HepG2 (cell line): Measurements from ENCODE around the gene OTUD7B. TPM values are rescaled to one million over a fixed set of nuclear protein-coding genes. Genes with fewer than 3 reads are reported as not detected.

ENCODE experiments used
- DNMT3B ChIP-seq: conservative IDR thresholded peaks from 2 replicates; pipeline ENCODE4 v1.6.1; 2016; ENCODE audit warnings: missing biosample characterization, control low read depth
- GFI1 ChIP-seq: sonication (generic); formaldehyde crosslinking; IDR thresholded peaks from 2 replicates; pipeline ENCODE4 v1.5.0; 2020; ENCODE audit warnings: missing genetic modification reagents, mild to moderate bottlenecking, borderline replicate concordance
- GLI4 ChIP-seq: sonication (generic); formaldehyde crosslinking; IDR thresholded peaks from 2 replicates; pipeline ENCODE4 v1.5.1; 2020; ENCODE audit warnings: missing genetic modification reagents, mild to moderate bottlenecking, moderate library complexity, borderline replicate concordance
- LCORL ChIP-seq, 2 experiments: fragments of 450-650 bp in 1 of 2; sonication (generic) in 1 of 2; formaldehyde crosslinking in 1 of 2; IDR thresholded peaks; 2 replicates each; pipeline versions ENCODE4 v1.5.0 to v1.6.1; 2017 to 2020; ENCODE audit warnings: antibody characterized with exemption in 1 of 2, missing genetic modification reagents in 1 of 2
- MIXL1 ChIP-seq: IDR thresholded peaks from 2 replicates; pipeline ENCODE4 v1.6.1; 2016
- NFIC ChIP-seq: IDR thresholded peaks from 2 replicates; pipeline ENCODE4 v1.6.1; 2012; ENCODE audit warnings: mild to moderate bottlenecking, low read length, inconsistent platforms
- NPAS2 ChIP-seq: sonication (generic); formaldehyde crosslinking; IDR thresholded peaks from 2 replicates; pipeline ENCODE4 v1.8.0; 2022; ENCODE audit warnings: mild to moderate bottlenecking, missing genetic modification reagents, borderline replicate concordance
- NR2F2 ChIP-seq: IDR thresholded peaks from 2 replicates; pipeline ENCODE4 v1.6.1; 2012; ENCODE audit warnings: low read depth, inconsistent platforms, borderline replicate concordance
- PITX1 ChIP-seq: sonication (generic); formaldehyde crosslinking; IDR thresholded peaks from 2 replicates; pipeline ENCODE4 v1.5.1; 2020; ENCODE audit warnings: mild to moderate bottlenecking, missing genetic modification reagents
- SMYD3 ChIP-seq: sonication (generic); formaldehyde crosslinking; IDR thresholded peaks from 2 replicates; pipeline ENCODE4 v1.8.1; 2023; ENCODE audit warnings: mild to moderate bottlenecking, missing genetic modification reagents
- SOX13 ChIP-seq, 3 experiments: fragments of 450-650 bp in 1 of 3; sonication (generic) in 1 of 3; formaldehyde crosslinking in 1 of 3; IDR thresholded peaks in 2 of 3; conservative IDR thresholded peaks in 1 of 3; 2 replicates each; pipeline versions ENCODE4 v1.5.0 to v1.6.1; 2016 to 2020; ENCODE audit warnings: antibody characterized with exemption in 1 of 3, mild to moderate bottlenecking in 1 of 3, missing compliant biosample characterization in 1 of 3, missing genetic modification reagents in 1 of 3, moderate library complexity in 1 of 3
- SOX6 ChIP-seq, 2 experiments: fragments of 450-650 bp in 1 of 2; sonication (generic) in 1 of 2; formaldehyde crosslinking in 1 of 2; IDR thresholded peaks; 2 replicates each; pipeline versions ENCODE4 v1.4.0 to v1.6.1; 2017 to 2020; ENCODE audit warnings: antibody characterized with exemption in 1 of 2, mild to moderate bottlenecking in 1 of 2, missing genetic modification reagents in 1 of 2
- SRF ChIP-seq: IDR thresholded peaks from 2 replicates; pipeline ENCODE4 v1.6.1; 2011; ENCODE audit warnings: mild to moderate bottlenecking, low read depth, low read length, moderate library complexity
- TBL1XR1 ChIP-seq: fragments of 150-350 bp; IDR thresholded peaks from 2 replicates; pipeline ENCODE4 v1.6.1; 2014; ENCODE audit warnings: borderline replicate concordance, low read length; ENCODE audit not compliant: partially characterized antibody
- ZFYVE20 ChIP-seq: sonication (generic); formaldehyde crosslinking; IDR thresholded peaks from 2 replicates; pipeline ENCODE4 v1.8.0; 2023; ENCODE audit warnings: low read depth, mild to moderate bottlenecking, moderate library complexity, missing genetic modification reagents, borderline replicate concordance
- ZNF441 ChIP-seq: sonication (generic); formaldehyde crosslinking; IDR thresholded peaks from 2 replicates; pipeline ENCODE4 v1.7.0; 2021; ENCODE audit warnings: missing genetic modification reagents, borderline replicate concordance
- ZNF572 ChIP-seq: sonication (generic); formaldehyde crosslinking; IDR thresholded peaks from 2 replicates; pipeline ENCODE4 v1.5.1; 2020; ENCODE audit warnings: mild to moderate bottlenecking, missing genetic modification reagents
- ZNF652 ChIP-seq: IDR thresholded peaks from 2 replicates; pipeline ENCODE4 v1.6.1; 2016; ENCODE audit warnings: low read depth, borderline replicate concordance
- ZNF816 ChIP-seq: sonication (generic); formaldehyde crosslinking; IDR thresholded peaks from 2 replicates; pipeline ENCODE4 v1.8.0; 2022; ENCODE audit warnings: missing genetic modification reagents, mild to moderate bottlenecking, borderline replicate concordance
- ZNF839 ChIP-seq: sonication (generic); formaldehyde crosslinking; IDR thresholded peaks from 2 replicates; pipeline ENCODE4 v1.4.0; 2020; ENCODE audit warnings: missing genetic modification reagents, mild to moderate bottlenecking, borderline replicate concordance
- polyA plus RNA-seq, 8 experiments: library from polyadenylated mRNA; depleted of rRNA in 3 of 8; stranded (reverse) in 7 of 8; unstranded in 1 of 8; fragments of >200 nt; fragmentation: Illumina TruSeq in 4 of 8; extraction: Trizol in 4 of 8; gene quantifications; 2 replicates each; pipeline versions ENCODE4 v1.2.1 to v1.2.3, GENCODE V29; 2011 to 2016; ENCODE audit warnings: low read depth in 4 of 8, missing spikeins in 1 of 8, mixed read lengths in 1 of 8; ENCODE audit not compliant: insufficient read depth in 1 of 8
- total RNA-seq, 5 experiments: library from RNA; depleted of rRNA; stranded (reverse); fragments of >200 nt; fragmentation: Illumina TruSeq; extraction: Trizol; gene quantifications; 2 replicates each; pipeline ENCODE4 v1.2.3, GENCODE V29; 2016; ENCODE audit warnings: low read depth in 1 of 5
- TF ChIP-seq, protein P1 (sequence below): sonication (generic); formaldehyde crosslinking; IDR thresholded peaks from 2 replicates; pipeline ENCODE4 v1.4.0; 2020; ENCODE audit warnings: mild to moderate bottlenecking, missing genetic modification reagents, borderline replicate concordance
- TF ChIP-seq, protein P2 (sequence below): sonication (generic); formaldehyde crosslinking; IDR thresholded peaks from 2 replicates; pipeline ENCODE4 v1.5.0; 2020; ENCODE audit warnings: mild to moderate bottlenecking, missing genetic modification reagents

Gene OTUD7B
- total and polyA plus RNA-seq, 2 of the 13 experiments (the other 11 are each of a cell fraction or from before 2014, with no cell fraction given): 5.1 to 11.2 TPM

DNA sequence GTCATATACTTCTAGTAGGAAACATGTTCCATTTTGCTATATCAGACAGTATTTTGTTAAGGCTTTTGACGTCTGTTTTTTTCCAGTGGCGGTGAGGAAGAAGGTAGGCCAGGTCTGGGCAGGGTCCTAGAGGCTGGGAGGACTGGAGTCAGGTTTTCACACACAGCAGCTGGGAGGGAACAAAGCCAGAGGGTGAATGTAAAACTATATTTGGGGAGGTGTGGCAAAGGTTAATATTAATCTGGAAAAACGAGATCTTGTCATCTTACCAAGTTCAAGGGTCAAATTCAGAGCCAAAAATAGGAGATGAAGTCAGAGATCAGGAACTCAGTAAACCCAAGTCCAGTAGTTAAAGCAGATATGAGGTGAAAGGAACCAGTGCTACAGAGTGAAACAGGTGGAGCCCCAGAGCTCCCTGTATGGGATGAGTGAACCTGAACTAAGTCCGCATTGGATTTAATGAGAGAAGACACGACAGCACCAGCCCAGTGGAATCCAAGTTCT is 10.7 kb upstream of the OTUD7B start (continued):
- TF ChIP-seq GLI4 (CRISPR knock-in tag) (0 out of 2 replicates have a peak, but pooled peaks have one; percentile 29), SMYD3 (CRISPR knock-in tag) (0 out of 2 replicates have a peak, but pooled peaks have one; percentile 39), DNMT3B (CRISPR knock-in tag) (no peak), TBL1XR1 (peak; percentile 46), NPAS2 (CRISPR knock-in tag) (no peak), GFI1 (CRISPR knock-in tag) (0 out of 2 replicates have a peak, but pooled peaks have one; percentile 55), SOX6 (IDR thresholded peaks at IDR 0.05) (no peak), SOX6 (CRISPR knock-in tag; IDR thresholded peaks at IDR 0.05) (peak; percentile 77; the same call in 1 of the 2 replicates), ZNF652 (CRISPR knock-in tag) (peak; percentile 39; the same call in 1 of the 2 replicates), ZNF816 (CRISPR knock-in tag) (0 out of 2 replicates have a peak, but pooled peaks have one; percentile 32), ZFYVE20 (CRISPR knock-in tag) (no peak), LCORL (IDR thresholded peaks at IDR 0.05) (0 out of 2 replicates have a peak, but pooled peaks have one; percentile 38), LCORL (CRISPR knock-in tag; IDR thresholded peaks at IDR 0.05) (peak; percentile 58), SRF (0 out of 2 replicates have a peak, but pooled peaks have one; percentile 17), PITX1 (CRISPR knock-in tag) (peak; percentile 59), ZNF572 (CRISPR knock-in tag) (no peak), SOX13 (IDR thresholded peaks at IDR 0.05) (no peak), SOX13 (CRISPR knock-in tag; conservative IDR thresholded peaks at IDR 0.05 in 1 of 2, IDR thresholded peaks at IDR 0.05 in 1 of 2) (peak in 1 of 2 experiments; percentile 72; a peak in 2 of 4 replicates), ZNF839 (CRISPR knock-in tag) (no peak), MIXL1 (CRISPR knock-in tag) (peak; percentile 79), NFIC (0 out of 2 replicates have a peak, but pooled peaks have one; percentile 46), NR2F2 (peak; percentile 62; the same call in 1 of the 2 replicates), ZNF441 (CRISPR knock-in tag) (peak; percentile 23; the same call in 1 of the 2 replicates)
- TF ChIP-seq, protein P1, sequence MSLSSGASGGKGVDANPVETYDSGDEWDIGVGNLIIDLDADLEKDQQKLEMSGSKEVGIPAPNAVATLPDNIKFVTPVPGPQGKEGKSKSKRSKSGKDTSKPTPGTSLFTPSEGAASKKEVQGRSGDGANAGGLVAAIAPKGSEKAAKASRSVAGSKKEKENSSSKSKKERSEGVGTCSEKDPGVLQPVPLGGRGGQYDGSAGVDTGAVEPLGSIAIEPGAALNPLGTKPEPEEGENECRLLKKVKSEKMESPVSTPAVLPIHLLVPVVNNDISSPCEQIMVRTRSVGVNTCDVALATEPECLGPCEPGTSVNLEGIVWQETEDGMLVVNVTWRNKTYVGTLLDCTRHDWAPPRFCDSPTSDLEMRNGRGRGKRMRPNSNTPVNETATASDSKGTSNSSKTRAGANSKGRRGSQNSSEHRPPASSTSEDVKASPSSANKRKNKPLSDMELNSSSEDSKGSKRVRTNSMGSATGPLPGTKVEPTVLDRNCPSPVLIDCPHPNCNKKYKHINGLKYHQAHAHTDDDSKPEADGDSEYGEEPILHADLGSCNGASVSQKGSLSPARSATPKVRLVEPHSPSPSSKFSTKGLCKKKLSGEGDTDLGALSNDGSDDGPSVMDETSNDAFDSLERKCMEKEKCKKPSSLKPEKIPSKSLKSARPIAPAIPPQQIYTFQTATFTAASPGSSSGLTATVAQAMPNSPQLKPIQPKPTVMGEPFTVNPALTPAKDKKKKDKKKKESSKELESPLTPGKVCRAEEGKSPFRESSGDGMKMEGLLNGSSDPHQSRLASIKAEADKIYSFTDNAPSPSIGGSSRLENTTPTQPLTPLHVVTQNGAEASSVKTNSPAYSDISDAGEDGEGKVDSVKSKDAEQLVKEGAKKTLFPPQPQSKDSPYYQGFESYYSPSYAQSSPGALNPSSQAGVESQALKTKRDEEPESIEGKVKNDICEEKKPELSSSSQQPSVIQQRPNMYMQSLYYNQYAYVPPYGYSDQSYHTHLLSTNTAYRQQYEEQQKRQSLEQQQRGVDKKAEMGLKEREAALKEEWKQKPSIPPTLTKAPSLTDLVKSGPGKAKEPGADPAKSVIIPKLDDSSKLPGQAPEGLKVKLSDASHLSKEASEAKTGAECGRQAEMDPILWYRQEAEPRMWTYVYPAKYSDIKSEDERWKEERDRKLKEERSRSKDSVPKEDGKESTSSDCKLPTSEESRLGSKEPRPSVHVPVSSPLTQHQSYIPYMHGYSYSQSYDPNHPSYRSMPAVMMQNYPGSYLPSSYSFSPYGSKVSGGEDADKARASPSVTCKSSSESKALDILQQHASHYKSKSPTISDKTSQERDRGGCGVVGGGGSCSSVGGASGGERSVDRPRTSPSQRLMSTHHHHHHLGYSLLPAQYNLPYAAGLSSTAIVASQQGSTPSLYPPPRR (CRISPR knock-in tag): peak; percentile 56; the same call in 1 of the 2 replicates
- TF ChIP-seq, protein P2, sequence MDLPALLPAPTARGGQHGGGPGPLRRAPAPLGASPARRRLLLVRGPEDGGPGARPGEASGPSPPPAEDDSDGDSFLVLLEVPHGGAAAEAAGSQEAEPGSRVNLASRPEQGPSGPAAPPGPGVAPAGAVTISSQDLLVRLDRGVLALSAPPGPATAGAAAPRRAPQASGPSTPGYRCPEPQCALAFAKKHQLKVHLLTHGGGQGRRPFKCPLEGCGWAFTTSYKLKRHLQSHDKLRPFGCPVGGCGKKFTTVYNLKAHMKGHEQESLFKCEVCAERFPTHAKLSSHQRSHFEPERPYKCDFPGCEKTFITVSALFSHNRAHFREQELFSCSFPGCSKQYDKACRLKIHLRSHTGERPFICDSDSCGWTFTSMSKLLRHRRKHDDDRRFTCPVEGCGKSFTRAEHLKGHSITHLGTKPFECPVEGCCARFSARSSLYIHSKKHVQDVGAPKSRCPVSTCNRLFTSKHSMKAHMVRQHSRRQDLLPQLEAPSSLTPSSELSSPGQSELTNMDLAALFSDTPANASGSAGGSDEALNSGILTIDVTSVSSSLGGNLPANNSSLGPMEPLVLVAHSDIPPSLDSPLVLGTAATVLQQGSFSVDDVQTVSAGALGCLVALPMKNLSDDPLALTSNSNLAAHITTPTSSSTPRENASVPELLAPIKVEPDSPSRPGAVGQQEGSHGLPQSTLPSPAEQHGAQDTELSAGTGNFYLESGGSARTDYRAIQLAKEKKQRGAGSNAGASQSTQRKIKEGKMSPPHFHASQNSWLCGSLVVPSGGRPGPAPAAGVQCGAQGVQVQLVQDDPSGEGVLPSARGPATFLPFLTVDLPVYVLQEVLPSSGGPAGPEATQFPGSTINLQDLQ (CRISPR knock-in tag): no peak
